Stimulated activated CD4-positive, alpha-beta T cell treated with anti-CD3 and anti-CD28 coated beads, TNF-alpha, amount 100 ng/mL, for 24 hours (primary cell): Measurements from ENCODE around the gene KRTAP5-6.

Experiments used
- DNase-seq, 3 experiments: peaks; one replicate each; pipeline ENCODE4 v3.0.0-alpha.2; 2020; ENCODE audit warnings: low read depth in 3 of 3

KRTAP5-6 gene

GRCh38 chr11:1733716-1734640 lies 37.0 kb downstream of the KRTAP5-6 start:
- DNase-seq, result no peak

- DNase-seq, result no peak
These were observed 37.7 kb downstream of the KRTAP5-6 start for GRCh38 chr11:1734641-1735081.

- DNase-seq, result no peak
These were observed 38.3 kb downstream of the KRTAP5-6 start for GRCh38 chr11:1735271-1735670.

GRCh38 chr11:1736447-1736992 lies 39.5 kb downstream of the KRTAP5-6 start:
- no peak for DNase-seq

- no peak for DNase-seq
These were observed 40.2 kb downstream of the KRTAP5-6 start for GRCh38 chr11:1737080-1737757.

GRCh38 chr11:1738380-1738779 lies 41.4 kb downstream of the KRTAP5-6 start:
- DNase-seq, result no peak

- no peak for DNase-seq
These were observed 42.6 kb downstream of the KRTAP5-6 start for GRCh38 chr11:1739576-1739975.

- no peak for DNase-seq
These were observed 44.0 kb downstream of the KRTAP5-6 start for GRCh38 chr11:1740786-1741530.

GRCh38 chr11:1741741-1742140 lies 44.7 kb downstream of the KRTAP5-6 start:
- DNase-seq, result no peak

- DNase-seq, result no peak
These were observed 45.4 kb downstream of the KRTAP5-6 start for GRCh38 chr11:1742371-1742770.

GRCh38 chr11:1742869-1743584 lies 46.0 kb downstream of the KRTAP5-6 start:
- no peak for DNase-seq

GRCh38 chr11:1743585-1744136 lies 46.7 kb downstream of the KRTAP5-6 start:
- DNase-seq, result no peak

GRCh38 chr11:1744137-1744886 lies 47.3 kb downstream of the KRTAP5-6 start:
- DNase-seq, result no peak

GRCh38 chr11:1744891-1745700 lies 48.1 kb downstream of the KRTAP5-6 start:
- DNase-seq, result no peak

GRCh38 chr11:1745701-1746320 lies 48.8 kb downstream of the KRTAP5-6 start:
- DNase-seq, result no peak

- DNase-seq, result no peak
These were observed 49.5 kb downstream of the KRTAP5-6 start for GRCh38 chr11:1746511-1746931.

- no peak for DNase-seq
These were observed 50.2 kb downstream of the KRTAP5-6 start for GRCh38 chr11:1746956-1747752.
